Activated naive CD4-positive, alpha-beta T cell treated with Interleukin-2 at 50 U/mL for 16 hours (primary cell): ENCODE measurements around the gene PILRB.
"Not testable (repeated sequence)": the region's sequence is repeated elsewhere in the genome, so short reads cannot be mapped to it uniquely, and the experiment has no call there.

ENCODE experiments used
- DNase-seq: peaks from one replicate; pipeline ENCODE4 v3.0.0-alpha.2; 2020

PILRB gene

DNA sequence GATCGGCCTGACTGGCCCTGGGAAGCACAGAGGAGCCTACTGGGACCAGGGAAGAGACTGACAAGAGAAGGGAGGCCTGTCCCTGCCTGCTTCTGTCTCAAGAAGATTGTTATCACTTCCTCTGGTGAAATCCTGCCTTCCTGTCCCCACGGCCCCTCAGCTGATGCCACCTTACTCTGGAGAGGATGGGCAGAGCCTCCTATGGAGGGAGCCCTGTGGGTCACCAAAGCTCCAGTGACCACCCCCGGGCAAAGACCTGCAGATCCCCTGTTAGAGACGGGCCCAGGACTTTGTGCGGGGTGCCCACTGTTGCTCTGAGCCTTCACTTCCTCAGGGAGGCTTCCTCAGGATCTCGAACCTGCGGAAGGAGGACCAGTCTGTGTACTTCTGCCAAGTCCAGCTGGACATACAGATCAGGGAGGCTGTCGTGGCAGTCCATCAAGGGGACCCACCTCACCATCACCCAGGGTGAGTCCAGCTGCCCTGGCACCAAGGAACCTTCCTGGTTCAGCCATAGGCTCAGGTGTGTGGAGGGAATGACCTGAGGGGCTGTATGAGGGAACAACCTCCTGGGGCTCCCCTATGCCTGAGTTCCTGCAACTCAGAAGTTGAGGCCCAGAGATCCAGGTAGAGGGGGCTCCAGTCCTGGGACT, 1.4 kb upstream of the PILRB start:
- no peak for DNase-seq

DNA sequence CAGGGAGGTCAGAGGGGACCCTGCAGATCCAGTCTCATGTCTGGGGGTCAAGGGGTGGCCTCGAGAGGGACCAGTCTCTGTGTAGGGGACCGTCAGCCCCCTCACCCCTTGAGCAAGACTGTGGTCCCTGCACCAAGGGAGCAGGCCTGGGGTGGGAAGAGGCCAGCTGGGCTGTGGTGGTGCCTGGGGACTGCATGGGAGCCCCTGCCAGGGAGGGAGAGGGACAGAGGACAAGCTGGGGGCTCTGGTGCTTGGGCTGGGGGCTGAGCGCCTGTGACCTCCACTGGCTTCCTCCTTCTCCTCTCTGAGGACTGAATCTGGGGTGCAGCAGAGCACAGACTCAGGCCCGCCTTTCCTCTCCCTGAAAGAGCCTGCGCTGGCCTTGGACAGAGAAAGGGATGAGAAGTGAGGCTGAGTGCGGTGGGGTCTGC, 771 bp upstream of the PILRB start:
- no peak for DNase-seq

DNA sequence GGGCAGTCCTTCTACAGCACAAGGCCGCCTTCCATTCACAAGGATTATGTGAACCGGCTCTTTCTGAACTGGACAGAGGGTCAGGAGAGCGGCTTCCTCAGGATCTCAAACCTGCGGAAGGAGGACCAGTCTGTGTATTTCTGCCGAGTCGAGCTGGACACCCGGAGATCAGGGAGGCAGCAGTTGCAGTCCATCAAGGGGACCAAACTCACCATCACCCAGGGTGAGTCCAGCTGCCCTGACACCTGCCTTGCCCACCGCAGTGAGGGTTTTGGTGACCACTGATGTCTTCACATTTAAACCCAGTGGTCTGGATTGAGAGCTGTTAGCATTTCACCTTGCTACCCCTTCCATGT, 918 bp downstream of the PILRB start:
- DNase-seq: no peak

DNA sequence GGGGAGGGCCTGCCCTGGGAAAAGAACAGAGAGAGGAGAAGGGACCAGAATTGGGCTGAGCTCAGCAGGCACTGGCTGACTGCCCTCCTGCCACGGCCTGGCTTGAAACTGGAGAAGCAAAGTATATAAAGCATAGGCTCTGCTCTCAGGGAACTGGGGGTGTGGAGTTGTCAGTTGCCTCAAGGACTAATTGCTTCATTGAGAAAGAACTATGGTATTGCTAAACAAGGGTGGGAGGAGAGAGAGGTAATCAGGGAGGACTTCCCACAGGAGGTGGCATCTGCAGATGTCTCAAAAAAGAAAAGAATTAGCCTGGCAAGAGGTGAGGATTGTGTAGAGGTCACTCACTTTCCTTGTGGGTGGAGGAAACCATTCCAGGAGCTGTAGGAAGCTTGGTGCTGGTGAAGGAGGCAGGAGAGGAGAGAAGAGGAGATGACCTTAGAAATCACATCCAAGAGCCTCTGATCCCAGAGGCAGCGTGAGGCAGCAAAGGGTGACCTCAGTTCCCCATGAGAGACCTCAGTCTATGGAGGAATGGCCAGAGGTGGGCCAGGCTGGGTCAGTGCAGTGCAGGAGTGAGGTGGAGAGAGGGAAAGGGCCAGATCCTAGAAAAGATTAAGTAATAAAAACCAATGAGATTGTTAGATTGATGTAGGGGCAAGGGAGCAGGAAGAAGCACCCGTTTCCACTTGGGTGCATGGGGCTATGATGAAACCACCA, 2.4 kb downstream of the PILRB start:
- no peak for DNase-seq

DNA sequence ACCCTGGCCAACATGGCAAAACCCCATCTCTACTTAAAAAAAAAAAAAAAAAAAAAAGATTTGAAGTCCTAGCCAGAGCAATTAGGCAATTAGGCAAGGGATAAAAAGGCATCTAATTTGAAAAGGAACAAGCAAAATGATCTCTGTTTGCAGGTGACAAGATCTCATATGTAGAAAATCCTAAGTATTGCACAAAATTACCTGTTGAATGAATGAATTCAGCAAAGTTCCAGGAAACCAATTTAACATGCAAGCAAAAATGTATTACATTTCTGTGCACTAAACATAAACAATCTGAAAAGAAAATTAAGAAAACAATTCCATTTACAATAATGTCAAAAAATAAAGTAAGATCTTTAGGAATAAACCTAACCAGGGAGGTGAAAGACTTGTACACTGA, 5.2 kb downstream of the PILRB start:
- no peak for DNase-seq

DNA sequence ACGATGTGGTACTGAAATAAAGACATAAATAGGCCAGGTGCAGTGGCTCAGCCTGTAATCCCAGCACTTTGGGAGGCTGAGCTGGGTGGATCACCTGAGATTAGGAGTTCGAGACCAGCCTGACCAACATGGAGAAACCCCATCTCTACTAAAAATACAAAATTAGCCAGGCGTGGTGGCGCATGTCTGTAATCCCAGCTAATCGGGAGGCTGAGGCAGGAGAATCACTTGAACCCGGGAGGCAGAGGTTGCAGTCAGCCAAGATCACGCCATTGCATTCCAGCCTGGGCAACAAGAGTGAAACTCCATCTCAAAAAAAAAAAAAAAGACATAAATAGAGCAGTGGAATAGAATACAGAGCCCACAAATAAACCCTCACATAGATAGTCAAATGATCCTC, 5.9 kb downstream of the PILRB start:
- DNase-seq: not testable (repeated sequence)

DNA sequence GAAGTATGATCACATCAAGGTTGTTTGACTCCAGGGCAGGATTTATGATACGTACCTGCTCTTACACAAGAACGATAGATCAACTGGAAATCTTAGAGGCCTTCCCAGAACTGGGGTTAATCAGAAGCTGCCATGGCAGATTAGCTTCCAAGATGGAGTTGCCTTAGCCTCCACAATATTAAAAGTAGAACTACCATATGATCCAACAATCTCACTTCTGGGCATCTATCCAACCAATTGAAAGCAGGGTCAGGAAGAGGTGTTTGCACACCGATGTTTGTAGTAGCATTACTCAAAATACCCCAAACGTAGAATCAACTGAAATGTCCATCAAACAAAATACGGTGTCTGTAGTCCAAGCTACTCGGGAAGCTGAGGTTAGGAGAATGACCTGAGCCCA, 6.6 kb downstream of the PILRB start:
- no peak for DNase-seq

DNA sequence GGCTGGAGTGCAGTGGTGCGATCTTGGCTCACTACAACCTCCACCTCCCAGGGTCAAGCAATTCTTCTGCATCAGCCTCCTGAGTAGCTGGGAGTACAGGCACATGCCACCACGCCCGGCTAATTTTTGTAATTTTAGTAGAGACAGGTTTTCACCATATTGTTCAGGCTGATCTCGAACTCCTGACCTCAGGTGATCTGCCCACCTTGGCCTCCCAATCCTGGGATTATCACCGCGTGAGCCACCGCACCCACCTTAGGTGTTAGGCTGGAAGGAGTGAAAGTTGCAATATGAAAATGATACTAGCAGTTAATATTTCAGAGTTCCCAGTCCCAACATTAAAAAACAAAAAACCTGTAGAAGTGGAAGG, 8.1 kb downstream of the PILRB start:
- DNase-seq: not testable (repeated sequence)

DNA sequence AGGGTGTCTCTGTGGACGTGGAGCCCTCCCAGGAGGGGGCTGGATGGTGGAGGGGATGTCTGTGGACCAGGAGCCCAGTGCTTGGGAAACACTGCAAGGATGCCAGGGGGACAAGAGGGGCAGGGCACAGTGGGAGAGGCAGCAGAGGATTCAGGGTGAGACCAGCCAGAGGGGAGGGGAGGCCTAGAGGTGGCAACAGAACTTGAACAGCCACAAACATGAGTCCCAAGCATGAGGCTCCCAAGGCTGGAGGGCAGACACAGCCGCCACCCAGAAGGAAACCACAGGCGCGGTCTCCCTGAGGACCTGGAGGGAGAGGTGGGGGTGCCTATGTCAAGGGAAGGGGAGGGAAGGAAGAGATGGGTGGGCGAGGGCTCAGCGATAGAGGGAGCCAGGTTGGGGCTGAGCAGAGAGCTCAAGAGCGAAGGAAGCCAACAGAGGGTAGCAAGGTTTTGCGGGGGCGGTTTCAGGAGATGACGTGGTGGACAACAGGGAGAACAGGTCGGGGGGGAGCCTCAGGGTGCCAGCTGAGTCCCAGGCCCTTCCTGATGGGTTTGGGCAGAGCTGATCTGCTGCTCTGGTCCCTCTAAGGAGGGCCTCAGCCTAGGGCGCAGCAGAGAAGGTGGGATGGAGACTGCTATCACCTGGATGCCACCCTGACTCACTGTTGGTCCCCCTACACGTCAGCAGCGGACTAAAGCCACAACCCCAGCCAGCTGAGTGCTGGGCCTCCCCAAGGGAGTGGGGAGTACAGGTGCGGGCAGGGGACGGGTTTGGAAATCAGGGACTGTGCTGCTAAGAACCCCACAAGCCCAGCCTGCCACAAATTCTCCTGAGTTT, 8.7 kb downstream of the PILRB start:
- DNase-seq: peak; percentile 36

DNA sequence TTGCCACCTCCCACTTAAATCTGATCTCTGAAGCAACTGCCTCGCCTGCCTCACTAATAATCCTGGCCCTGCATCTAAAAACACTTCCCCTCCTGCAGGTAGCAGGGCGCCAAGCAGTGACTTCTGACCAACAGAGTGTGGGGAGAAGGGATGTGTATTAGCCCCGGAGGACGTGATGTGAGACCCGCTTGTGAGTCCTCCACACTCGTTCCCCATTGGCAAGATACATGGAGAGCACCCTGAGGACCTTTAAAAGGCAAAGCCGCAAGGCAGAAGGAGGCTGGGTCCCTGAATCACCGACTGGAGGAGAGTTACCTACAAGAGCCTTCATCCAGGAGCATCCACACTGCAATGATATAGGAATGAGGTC, 9.3 kb downstream of the PILRB start:
- no peak for DNase-seq

DNA sequence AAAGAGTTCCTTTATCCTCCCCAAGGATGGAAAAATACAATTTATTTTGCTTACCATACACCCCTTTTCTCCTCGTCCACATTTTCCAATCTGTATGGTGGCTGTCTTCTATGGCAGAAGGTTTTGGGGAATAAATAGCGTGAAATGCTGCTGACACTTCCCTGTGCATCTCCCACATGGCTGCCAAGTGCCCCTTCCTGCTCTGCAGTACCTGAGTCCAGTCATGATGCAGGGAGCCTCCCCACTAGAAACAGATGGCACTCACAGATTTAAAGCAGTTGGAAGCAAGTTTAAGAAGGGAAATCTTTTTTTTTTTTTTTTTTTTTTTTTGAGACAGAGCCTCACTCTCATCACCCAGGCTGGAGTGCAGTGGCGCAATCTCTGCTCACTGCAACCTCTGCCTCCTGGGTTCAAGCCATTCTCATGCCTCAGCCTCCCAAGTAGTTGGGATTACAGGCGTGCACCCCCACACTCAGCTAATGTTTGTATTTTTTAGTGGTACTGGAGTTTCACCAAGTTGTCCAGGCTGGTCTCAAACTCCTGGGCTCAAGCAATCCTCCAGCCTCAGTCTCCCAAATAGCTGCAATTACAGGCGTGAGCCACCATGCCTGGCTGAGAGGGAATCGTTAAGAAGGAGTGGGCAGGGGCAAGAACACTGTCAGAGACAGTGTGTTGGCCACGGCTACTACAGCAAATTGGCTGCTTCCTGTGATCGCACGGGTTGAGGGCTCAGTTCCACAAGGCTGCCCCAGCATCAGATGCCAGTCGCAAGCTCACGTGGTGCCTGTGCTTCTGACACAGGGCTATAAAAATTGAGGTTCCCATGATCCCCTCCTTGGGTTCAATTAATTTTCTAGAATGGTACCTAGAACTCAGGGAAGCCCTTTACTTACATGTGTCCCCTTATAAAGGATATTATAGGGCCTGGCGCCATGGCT, 10.0 kb downstream of the PILRB start:
- no peak for DNase-seq

DNA sequence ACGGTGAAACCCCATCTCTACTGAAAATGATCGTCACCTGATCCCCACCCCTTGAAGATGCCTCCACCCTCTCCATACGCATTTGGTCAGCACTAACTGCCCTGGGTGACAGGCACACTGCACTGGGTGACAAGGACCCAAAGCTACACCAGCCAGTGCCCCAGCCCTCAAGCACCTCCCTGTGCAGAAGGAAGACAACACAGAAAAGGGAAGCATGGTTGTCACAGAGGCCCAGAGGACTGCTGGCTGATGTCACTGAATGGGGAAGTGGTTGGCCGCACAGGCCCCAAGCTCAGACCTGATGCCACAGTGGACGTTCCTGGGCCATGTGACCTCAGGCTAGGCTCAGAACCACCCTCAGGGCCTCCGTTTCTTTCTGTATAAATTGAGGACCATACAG, 11.2 kb downstream of the PILRB start:
- no peak for DNase-seq

DNA sequence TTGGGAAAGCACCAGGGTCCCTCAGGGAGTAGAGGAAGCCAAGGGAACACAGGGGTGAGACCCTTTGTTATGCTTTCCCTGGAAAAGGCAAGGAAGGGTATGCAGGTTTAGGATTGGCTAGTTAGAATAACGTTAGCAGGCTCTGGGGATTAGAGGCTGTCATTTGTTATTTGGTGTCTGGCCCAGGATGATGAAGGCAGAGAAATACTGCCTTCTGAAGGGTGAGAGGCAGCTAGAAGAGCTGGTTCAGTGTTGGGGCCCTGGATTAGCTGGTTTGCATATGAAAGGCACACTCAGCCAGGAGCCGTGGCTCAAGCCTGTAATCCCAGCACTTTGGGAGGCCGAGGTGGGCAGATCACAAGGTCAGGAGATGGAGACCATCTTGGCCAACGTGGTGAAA, 12.4 kb downstream of the PILRB start:
- no peak for DNase-seq

DNA sequence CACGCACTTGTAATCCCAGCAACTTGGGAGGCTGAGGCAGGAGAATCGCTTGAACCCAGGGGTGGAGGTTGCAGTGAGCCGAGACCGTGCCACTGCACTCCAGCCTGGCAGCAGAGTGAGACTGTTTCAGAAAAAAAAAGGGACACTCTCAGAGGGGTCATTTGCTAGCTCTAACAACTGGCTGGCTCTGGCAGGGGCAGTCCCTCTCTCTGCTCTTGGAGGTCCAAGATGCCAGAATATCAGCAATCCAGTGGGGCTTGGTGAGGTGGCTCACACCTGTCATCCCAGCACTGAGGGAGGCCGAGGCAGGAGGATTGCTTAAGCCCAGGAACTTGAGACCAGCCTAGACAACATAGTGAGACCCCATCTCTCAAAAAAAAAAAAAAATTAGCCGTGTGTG, 12.8 kb downstream of the PILRB start:
- no peak for DNase-seq

DNA sequence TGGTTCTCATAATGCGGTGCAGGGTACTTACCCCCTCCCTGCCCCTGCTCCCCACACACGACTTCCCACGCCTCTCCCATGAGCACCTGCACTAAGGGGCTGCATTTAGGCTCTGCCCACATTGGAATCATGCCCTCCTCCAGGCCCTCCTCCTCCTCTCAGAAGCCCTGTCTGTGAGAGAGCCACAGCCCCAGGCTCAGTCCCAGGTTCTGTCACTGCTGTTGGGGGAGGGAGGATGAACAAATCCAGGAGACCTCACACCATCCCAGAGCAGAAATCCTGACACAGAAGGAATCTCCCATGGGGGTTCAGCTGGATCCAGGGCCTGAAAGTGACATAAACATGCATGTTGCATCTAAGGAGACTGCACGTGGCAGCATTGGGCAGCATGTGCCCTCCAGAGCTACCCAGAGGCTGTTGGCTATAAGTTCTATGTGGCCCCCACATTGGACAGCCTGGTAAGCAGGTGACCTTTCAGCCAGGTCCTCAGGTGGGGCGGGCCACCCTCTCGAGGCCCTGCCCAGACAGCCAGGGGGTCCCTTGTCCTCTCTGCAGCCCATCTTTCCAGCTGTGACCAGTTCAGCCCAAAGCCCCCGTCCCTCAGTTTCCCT, 13.7 kb downstream of the PILRB start:
- DNase-seq: no peak

DNA sequence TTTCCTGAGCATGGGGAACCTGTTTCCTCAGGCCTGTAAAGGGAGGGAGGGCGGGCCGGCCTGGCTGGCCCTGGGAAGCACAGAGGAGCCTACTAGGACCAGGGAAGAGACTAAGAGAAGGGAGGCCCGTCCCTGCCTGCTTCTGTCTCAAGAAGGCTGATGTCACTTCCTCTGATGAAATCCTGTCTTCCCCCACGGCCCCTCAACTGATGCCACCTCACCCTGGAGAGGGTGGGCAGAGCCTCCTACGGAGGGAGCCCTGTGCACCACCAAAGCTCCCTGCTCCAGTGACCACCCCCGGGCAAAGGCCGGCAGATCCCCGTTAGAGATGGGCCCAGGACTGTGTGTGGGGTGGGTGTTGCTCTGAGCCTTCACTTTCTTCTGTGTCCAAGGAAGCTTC, 14.3 kb downstream of the PILRB start:
- no peak for DNase-seq

DNA sequence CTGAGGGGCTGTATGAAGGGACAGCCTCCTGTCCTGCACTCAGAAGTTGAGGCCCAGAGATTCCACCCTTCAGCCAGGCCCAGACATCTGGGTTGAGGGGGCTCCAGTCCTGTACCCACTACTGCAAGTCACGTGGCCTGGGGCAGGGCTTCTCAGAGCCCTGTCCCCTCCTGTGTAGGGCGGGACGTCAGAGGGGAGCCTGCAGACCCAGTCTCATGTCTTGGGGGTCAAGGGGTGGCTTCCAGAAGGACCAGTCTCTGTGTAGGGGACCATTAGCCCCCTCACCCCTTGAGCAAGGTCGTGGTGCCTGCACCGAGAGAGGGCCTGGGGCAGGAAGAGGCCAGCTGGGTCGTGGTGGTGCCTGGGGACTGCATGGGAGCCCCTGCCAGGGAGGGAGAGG, 14.8 kb downstream of the PILRB start:
- no peak for DNase-seq

DNA sequence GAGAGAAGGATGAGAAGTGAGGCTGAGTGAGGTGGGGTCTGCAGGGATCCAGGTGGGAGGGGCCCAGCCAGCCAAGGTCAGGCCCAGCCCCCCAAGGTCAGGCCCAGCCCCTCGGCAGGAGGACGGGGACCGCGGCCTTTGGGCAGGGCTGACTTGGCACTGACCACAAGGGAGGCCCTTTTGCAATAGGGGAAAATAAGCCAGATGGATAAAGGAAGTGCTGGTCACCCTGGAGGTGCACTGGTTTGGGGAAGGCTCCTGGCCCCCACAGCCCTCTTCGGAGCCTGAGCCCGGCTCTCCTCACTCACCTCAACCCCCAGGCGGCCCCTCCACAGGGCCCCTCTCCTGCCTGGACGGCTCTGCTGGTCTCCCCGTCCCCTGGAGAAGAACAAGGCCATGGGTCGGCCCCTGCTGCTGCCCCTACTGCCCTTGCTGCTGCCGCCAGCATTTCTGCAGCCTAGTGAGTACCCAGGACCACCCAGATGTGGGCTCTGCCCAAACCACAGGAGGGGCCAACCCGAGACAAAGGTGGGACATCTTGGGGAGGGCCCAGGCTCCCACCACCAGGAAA, 15.4 kb downstream of the PILRB start, which contains the start of gene PILRA:
TSS of gene PILRA (plus strand) at position 227 of the 571 bp plus-strand sequence. CDS start at position 397, 170 bp downstream.
- DNase-seq: no peak

DNA sequence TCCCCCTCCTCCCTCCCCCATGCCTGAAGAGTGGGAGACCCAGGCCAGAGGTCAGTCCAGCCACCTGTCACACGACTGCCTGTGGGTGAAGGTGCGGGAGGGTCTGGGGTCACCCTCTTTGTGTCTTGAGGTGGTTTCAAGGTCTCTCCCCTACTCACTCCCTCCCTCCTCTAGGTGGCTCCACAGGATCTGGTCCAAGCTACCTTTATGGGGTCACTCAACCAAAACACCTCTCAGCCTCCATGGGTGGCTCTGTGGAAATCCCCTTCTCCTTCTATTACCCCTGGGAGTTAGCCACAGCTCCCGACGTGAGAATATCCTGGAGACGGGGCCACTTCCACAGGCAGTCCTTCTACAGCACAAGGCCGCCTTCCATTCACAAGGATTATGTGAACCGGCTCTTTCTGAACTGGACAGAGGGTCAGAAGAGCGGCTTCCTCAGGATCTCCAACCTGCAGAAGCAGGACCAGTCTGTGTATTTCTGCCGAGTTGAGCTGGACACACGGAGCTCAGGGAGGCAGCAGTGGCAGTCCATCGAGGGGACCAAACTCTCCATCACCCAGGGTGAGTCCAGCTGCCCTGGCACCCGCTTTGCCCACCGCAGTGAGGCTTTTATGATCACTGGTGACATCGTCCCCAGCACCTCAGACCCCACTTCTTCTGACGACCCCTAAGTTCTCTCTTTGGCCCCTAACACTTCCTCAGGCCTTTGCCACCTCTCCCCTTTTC, 16.1 kb downstream of the PILRB start:
- not testable (repeated sequence) for DNase-seq

DNA sequence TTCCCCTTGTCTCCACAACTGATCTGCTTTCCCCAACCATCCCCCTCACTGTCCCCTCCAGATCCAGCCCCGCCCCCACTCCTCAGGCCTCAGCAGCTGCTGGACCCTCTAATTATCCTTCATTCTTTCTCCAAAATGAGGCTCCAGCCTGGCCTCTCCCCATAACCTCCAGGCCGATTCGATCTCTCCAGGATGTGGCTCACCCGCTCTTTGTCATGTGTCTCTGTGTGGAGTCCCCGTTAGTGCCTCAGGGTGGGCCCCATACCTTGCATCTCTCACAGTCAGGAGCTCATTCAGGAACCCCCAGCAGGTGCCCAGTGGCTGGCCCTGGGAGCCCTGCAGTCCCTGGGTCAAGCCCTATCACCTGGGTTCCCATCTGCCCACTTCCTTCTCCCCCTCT, 16.7 kb downstream of the PILRB start:
- DNase-seq: no peak

DNA sequence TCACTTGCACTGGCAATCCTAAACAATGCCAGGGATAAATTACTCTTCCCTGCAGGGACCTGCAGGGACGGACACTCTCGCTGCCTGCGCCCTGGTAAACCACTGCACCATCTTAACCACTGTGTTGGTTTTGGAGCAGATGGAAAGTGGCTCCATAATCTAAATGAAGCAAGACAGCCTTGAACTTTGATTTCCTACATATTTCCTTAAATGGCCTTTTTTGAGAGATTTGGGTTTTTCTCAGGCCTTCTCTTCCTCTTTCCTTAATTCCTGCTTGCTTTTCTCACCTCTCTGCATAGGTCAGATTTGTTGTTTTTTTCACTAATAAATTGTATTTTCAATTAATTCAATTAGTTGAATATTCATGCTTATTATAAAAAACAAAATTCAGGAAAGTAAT, 18.1 kb downstream of the PILRB start:
- no peak for DNase-seq
